K562 (cell line): Measurements from ENCODE around the gene TMEM14C. TPM values are rescaled to one million over a fixed set of nuclear protein-coding genes. Genes with fewer than 3 reads are reported as not detected.
A peak's percentile ranks its signal among the peaks of the same experiment; 100 is the strongest.
"Not testable (repeated sequence)": the region's sequence is repeated elsewhere in the genome, so short reads cannot be mapped to it uniquely, and the experiment has no call there.

Source experiments
- ATAC-seq: fragments of 200-7000 bp; cut with Tn5 transposase; 3 replicates; pipeline ENCODE4 v1.9.1; 2020; ENCODE audit warnings: moderate library complexity
- BruUV-seq: library from RNA; stranded (reverse); fragments of 400-500 nt; replicated peaks from 2 replicates; lab custom pipeline; 2021; lab: Mats Ljungman, UMichigan
- CTCF ChIA-PET: fragments of 300-600 bp; formaldehyde crosslinking; extraction: SDS; loops from one replicate; lab custom pipeline; 2021; ENCODE audit warnings: low intra/inter-chr PET ratio; lab: Yijun Ruan, JAX
- POLR2A ChIA-PET: fragments of 300-600, 350-650 bp; sonication (Branson Sonifier 250); formaldehyde crosslinking; extraction: SDS; loops from one replicate; lab custom pipeline; 2021; ENCODE audit warnings: antibody characterized with exemption, inconsistent platforms; lab: Yijun Ruan, JAX
- DNase-seq, 4 experiments: peaks; one replicate each; pipeline versions ENCODE4 v3.0.0 to v3.0.0-alpha.2; 2011 to 2018; ENCODE audit warnings: low spot score in 3 of 4, mixed read lengths in 3 of 4; ENCODE audit errors: extremely low read depth in 1 of 4
- FAIRE-seq: peaks from 2 replicates; lab custom pipeline; 2011; peaks lifted over from hg19 to GRCh38; lab: Jason Lieb, UNC
- H2AFZ ChIP-seq: 2 replicates; pipeline ENCODE4 v1.6.0; 2011; ENCODE audit warnings: low read depth, low read length, control low read depth, inconsistent platforms
- H3K27ac ChIP-seq: fragments of 200-600 bp; 3 replicates; pipeline ENCODE4 v1.8.0; 2011; ENCODE audit warnings: low read depth, mild to moderate bottlenecking, control low read depth, inconsistent platforms, low read length, moderate library complexity, mixed read lengths; ENCODE audit errors: extremely low read depth
- H3K27me3 ChIP-seq, 2 experiments: fragments of 300-600 bp in 1 of 2; 2 replicates in 1 of 2; 3 replicates in 1 of 2; pipeline versions ENCODE4 v1.6.0 to v1.8.0; 2011; ENCODE audit warnings: inconsistent platforms in 2 of 2, low read length in 2 of 2, mild to moderate bottlenecking in 1 of 2, mixed read lengths in 1 of 2, moderate library complexity in 1 of 2; ENCODE audit not compliant: control insufficient read depth in 2 of 2, insufficient read depth in 2 of 2
- H3K36me3 ChIP-seq: fragments of 300-600 bp; 3 replicates; pipeline ENCODE4 v1.8.0; 2011; ENCODE audit warnings: mild to moderate bottlenecking, low read length, inconsistent platforms; ENCODE audit not compliant: control insufficient read depth, insufficient read depth
- H3K4me1 ChIP-seq, 2 experiments: fragments of 200-600 bp in 1 of 2; replicated peaks in 1 of 2; 2 replicates in 1 of 2; 3 replicates in 1 of 2; pipeline versions ENCODE4 v1.5.1 to v1.8.0; 2011; ENCODE audit warnings: inconsistent platforms in 2 of 2, low read length in 2 of 2, mild to moderate bottlenecking in 1 of 2, mixed read lengths in 1 of 2, moderate library complexity in 1 of 2; ENCODE audit not compliant: control insufficient read depth in 2 of 2, insufficient read depth in 2 of 2
- H3K4me2 ChIP-seq: 2 replicates; pipeline ENCODE4 v1.6.1; 2011; ENCODE audit warnings: low read length, control low read depth, inconsistent platforms, mixed read lengths; ENCODE audit not compliant: insufficient read depth
- H3K4me3 ChIP-seq: fragments of 200-600 bp; sonication (generic), shearing (Covaris generic); 2 replicates; pipeline ENCODE4 v1.5.1; 2016; ENCODE audit warnings: control low read depth, inconsistent platforms
- H3K79me2 ChIP-seq: fragments of 200-600 bp; 3 replicates; pipeline ENCODE4 v1.8.0; 2011; ENCODE audit warnings: low read length, inconsistent platforms; ENCODE audit not compliant: control insufficient read depth, insufficient read depth
- H3K9ac ChIP-seq, 2 experiments: 2 replicates each; pipeline versions ENCODE4 v1.6.0 to v1.6.1; 2011; ENCODE audit warnings: low read depth in 2 of 2, low read length in 2 of 2, control low read depth in 1 of 2, inconsistent platforms in 1 of 2, mild to moderate bottlenecking in 1 of 2, mixed read lengths in 1 of 2; ENCODE audit not compliant: insufficient read depth in 1 of 2
- H3K9me1 ChIP-seq: one replicate; pipeline ENCODE4 v1.6.0; 2011; ENCODE audit warnings: inconsistent platforms, mild to moderate bottlenecking, low read length, moderate library complexity; ENCODE audit not compliant: control insufficient read depth, insufficient read depth
- H3K9me3 ChIP-seq: replicated peaks from 2 replicates; pipeline ENCODE4 v1.5.1; 2011; ENCODE audit warnings: low read depth, low read length, inconsistent platforms; ENCODE audit not compliant: control insufficient read depth, insufficient read depth
- H4K20me1 ChIP-seq: replicated peaks from 2 replicates; pipeline ENCODE4 v1.6.1; 2011; ENCODE audit warnings: low read length, inconsistent platforms, mixed read lengths; ENCODE audit not compliant: control insufficient read depth, insufficient read depth
- ASH1L ChIP-seq: fragments of 450-650 bp; IDR thresholded peaks from 2 replicates; pipeline ENCODE4 v1.6.1; 2018; ENCODE audit warnings: borderline replicate concordance, mild to moderate bottlenecking, low read depth; ENCODE audit not compliant: partially characterized antibody
- C11orf30 ChIP-seq: fragments of 450-650 bp; IDR thresholded peaks from 2 replicates; pipeline ENCODE4 v1.6.1; 2016; ENCODE audit warnings: low read depth, mild to moderate bottlenecking
- CC2D1A ChIP-seq: fragments of 450-650 bp; IDR thresholded peaks from 2 replicates; pipeline ENCODE4 v1.6.1; 2017; ENCODE audit warnings: mild to moderate bottlenecking
- CHAMP1 ChIP-seq: fragments of 450-650 bp; IDR thresholded peaks from 2 replicates; pipeline ENCODE4 v1.6.1; 2016; ENCODE audit warnings: mild to moderate bottlenecking
- MAFG ChIP-seq: fragments of 450-650 bp; conservative IDR thresholded peaks from 2 replicates; pipeline ENCODE4 v1.6.1; 2016; ENCODE audit warnings: missing genetic modification characterization, missing compliant biosample characterization
- NCOR1 ChIP-seq: fragments of 450-650 bp; IDR thresholded peaks from 2 replicates; pipeline ENCODE4 v1.6.1; 2016; ENCODE audit warnings: mild to moderate bottlenecking, moderate library complexity
- NFYB ChIP-seq: IDR thresholded peaks from 2 replicates; pipeline ENCODE4 v1.6.1; 2011; ENCODE audit warnings: mild to moderate bottlenecking, moderate library complexity; ENCODE audit not compliant: insufficient read length; ENCODE audit errors: extremely low read depth
- NR1H2 ChIP-seq: sonication (generic); formaldehyde crosslinking; IDR thresholded peaks from 2 replicates; pipeline ENCODE4 v1.4.0; 2020; ENCODE audit warnings: mild to moderate bottlenecking, missing genetic modification reagents
- RBM25 ChIP-seq: fragments of 200-400 bp; formaldehyde crosslinking; IDR thresholded peaks from 2 replicates; pipeline ENCODE4 v1.6.1; 2018; ENCODE audit warnings: low read length, low read depth, moderate library complexity; ENCODE audit not compliant: severe bottlenecking
- SP1 ChIP-seq: sonication (generic); formaldehyde crosslinking; IDR thresholded peaks from 2 replicates; pipeline ENCODE4 v1.8.1; 2022; ENCODE audit warnings: mild to moderate bottlenecking, missing genetic modification reagents
- ZNF239 ChIP-seq: fragments of 250-450 bp; sonication (Bioruptor Pico); IDR thresholded peaks from 2 replicates; pipeline ENCODE4 v1.4.0; 2020; ENCODE audit warnings: mild to moderate bottlenecking
- ZNF316 ChIP-seq: fragments of 450-650 bp; IDR thresholded peaks from 2 replicates; pipeline ENCODE4 v1.6.1; 2016
- ZNF507 ChIP-seq: conservative IDR thresholded peaks from 2 replicates; pipeline ENCODE4 v1.6.1; 2017; ENCODE audit warnings: missing genetic modification characterization, missing compliant biosample characterization
- WGBS: fragments of 100-300 bp; shearing (Covaris generic); methylation state at CpG from one replicate; pipeline ENCODE4 v1.1.6; 2016; ENCODE audit warnings: low coverage, mixed read lengths; ENCODE audit not compliant: insufficient coverage; ENCODE audit errors: missing lambda C conversion rate; 5-methylcytosine and 5-hydroxymethylcytosine counted together
- in situ Hi-C: fragments of 300-500 bp; cut with MboI; formaldehyde crosslinking; loops from 4 replicates; pipeline ENCODE4 v1.15.0; 2018; ENCODE audit warnings: inconsistent platforms, mixed read lengths
- intact Hi-C: fragments of 100-400 bp; cut with micrococcal nuclease; formaldehyde crosslinking; loops from 2 replicates; pipeline ENCODE4 v1.14.2; 2022
- polyA plus RNA-seq, 8 experiments: library from polyadenylated mRNA; depleted of rRNA in 4 of 8; stranded (reverse) in 5 of 8; unstranded in 3 of 8; fragments of >200 nt; fragmentation: Nextera tagmentation in 2 of 8; fragmentation: Illumina TruSeq in 1 of 8; extraction: Ambion mirVana in 2 of 8; extraction: Trizol in 1 of 8; gene quantifications; 2 replicates each; pipeline versions ENCODE4 v1.2.1 to v1.2.3, GENCODE V29; 2011 to 2014; ENCODE audit warnings: inconsistent platforms in 1 of 8, missing spikeins in 1 of 8
- total RNA-seq, 7 experiments: library from RNA; depleted of rRNA in 6 of 7; stranded (reverse); fragments of >200 nt in 6 of 7; fragmentation: Illumina TruSeq in 2 of 7; extraction: Trizol in 2 of 7; gene quantifications; 2 replicates each; pipeline versions ENCODE4 v1.2.1 to v1.2.3, GENCODE V29; 2011 to 2021; ENCODE audit warnings: low replicate concordance in 1 of 7
- TF ChIP-seq, protein P1 (sequence below): fragments of 200-800 bp; sonication (Bioruptor generic); IDR thresholded peaks from 2 replicates; pipeline ENCODE4 v1.6.1; 2016; ENCODE audit warnings: missing genetic modification characterization, missing compliant biosample characterization

Gene TMEM14C
- total and polyA plus RNA-seq, 9 of the 15 experiments (the other 6 are each of a cell fraction or from before 2014, with no cell fraction given): 151 to 496 (median 263) TPM

GRCh38 chr6:10740061-10740460, 17.2 kb downstream of the TMEM14C start (continued):
- TF ChIP-seq, protein P1, sequence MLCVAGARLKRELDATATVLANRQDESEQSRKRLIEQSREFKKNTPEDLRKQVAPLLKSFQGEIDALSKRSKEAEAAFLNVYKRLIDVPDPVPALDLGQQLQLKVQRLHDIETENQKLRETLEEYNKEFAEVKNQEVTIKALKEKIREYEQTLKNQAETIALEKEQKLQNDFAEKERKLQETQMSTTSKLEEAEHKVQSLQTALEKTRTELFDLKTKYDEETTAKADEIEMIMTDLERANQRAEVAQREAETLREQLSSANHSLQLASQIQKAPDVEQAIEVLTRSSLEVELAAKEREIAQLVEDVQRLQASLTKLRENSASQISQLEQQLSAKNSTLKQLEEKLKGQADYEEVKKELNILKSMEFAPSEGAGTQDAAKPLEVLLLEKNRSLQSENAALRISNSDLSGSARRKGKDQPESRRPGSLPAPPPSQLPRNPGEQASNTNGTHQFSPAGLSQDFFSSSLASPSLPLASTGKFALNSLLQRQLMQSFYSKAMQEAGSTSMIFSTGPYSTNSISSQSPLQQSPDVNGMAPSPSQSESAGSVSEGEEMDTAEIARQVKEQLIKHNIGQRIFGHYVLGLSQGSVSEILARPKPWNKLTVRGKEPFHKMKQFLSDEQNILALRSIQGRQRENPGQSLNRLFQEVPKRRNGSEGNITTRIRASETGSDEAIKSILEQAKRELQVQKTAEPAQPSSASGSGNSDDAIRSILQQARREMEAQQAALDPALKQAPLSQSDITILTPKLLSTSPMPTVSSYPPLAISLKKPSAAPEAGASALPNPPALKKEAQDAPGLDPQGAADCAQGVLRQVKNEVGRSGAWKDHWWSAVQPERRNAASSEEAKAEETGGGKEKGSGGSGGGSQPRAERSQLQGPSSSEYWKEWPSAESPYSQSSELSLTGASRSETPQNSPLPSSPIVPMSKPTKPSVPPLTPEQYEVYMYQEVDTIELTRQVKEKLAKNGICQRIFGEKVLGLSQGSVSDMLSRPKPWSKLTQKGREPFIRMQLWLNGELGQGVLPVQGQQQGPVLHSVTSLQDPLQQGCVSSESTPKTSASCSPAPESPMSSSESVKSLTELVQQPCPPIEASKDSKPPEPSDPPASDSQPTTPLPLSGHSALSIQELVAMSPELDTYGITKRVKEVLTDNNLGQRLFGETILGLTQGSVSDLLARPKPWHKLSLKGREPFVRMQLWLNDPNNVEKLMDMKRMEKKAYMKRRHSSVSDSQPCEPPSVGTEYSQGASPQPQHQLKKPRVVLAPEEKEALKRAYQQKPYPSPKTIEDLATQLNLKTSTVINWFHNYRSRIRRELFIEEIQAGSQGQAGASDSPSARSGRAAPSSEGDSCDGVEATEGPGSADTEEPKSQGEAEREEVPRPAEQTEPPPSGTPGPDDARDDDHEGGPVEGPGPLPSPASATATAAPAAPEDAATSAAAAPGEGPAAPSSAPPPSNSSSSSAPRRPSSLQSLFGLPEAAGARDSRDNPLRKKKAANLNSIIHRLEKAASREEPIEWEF: no peak
- TF ChIP-seq NR1H2 (no peak), NCOR1 (no peak), ZNF239 (CRISPR knock-in tag) (no peak), ZNF507 (tag) (no peak)

DNA sequence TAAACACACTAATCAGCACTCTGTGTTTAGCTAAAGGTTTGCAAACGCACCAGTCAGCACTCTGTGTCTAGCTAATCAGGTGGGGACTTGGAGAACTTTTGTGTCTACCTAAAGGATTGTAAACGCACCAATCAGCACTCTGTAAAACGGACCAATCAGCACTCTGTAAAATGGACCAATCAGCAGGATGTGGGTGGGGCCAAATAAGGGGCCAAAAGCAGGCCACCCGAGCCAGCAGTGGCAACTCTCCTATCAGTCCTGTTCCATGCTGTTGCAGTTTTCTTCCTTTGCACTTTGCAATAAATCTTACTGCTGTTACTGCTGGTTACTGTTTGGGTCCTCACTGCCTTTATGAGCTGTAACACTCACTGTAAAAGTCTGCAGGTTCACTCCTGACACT, 18.8 kb downstream of the TMEM14C start:
- BruUV-seq, in situ Hi-C loops, FAIRE-seq, H3K27me3 ChIP-seq, H3K9me1 ChIP-seq, H3K79me2 ChIP-seq, H2AFZ ChIP-seq, H3K9ac ChIP-seq, H3K4me2 ChIP-seq, H3K36me3 ChIP-seq, intact Hi-C loops, H3K9me3 ChIP-seq, H3K4me3 ChIP-seq, H4K20me1 ChIP-seq, DNase-seq, CTCF ChIA-PET, H3K27ac ChIP-seq: not testable (repeated sequence)
- WGBS: 66% methylated on average over 4 of the region's 4 CpGs
- peak; percentile 36 for ATAC-seq
- H3K4me1 ChIP-seq: peaks cover 11 to 18% of the 10 kb centered on the region in 2 experiments
- peak; percentile 53 for TF ChIP-seq ASH1L
- peak; percentile 15; the same call in 1 of the 2 replicates for TF ChIP-seq MAFG
- peak; percentile 81 for TF ChIP-seq ZNF316
- peak; percentile 58 for TF ChIP-seq CC2D1A
- peak; percentile 60; the same call in 1 of the 2 replicates for TF ChIP-seq SP1
- TF ChIP-seq RBM25: peak; percentile 82
- 0 out of 2 replicates have a peak, but pooled peaks have one; percentile 57 for TF ChIP-seq CHAMP1
- peak; percentile 48 for TF ChIP-seq C11orf30
- peak; percentile 91 for TF ChIP-seq NFYB
- POLR2A ChIA-PET: interaction anchor here (0.6 to 2.0 kb wide), 4 partner anchors 8 to 641 kb away, joined by 3 to 10 read pairs (median 6); partner anchors contain the start of gene TMEM14C
